Anterior cingulate cortex (tissue), 58 donors: Measurements from ENCODE around the gene SNX5.

Experiments
- DNase-seq, 58 donors: peaks; one replicate each; lab custom pipeline; 2025; lab: John Stamatoyannopoulos, UW

SNX5 gene

GRCh38 chr20:17895641-17896171 lies 72.9 kb downstream of the SNX5 start:
- DNase-seq = peak in 24 of 58 donors; percentile 4 to 60 (median 22)

DNA sequence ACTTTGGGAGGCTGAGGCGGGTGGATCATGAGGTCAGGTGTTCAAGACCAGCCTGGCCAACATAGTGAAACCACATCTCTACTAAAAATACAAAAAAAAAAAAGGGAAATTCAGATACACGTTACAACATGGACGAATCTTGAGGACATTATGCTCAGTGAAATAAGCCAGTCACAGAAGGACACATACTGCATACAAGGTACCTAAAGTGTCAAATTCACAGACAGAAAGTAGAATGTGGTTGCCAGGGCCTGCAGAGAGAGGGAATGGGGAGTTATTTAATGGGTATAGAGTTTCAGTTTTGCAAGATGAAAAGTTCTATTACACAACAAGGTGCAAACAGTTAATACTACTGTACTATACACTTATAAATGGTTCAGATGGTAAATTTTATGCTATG lies 75.1 kb downstream of the SNX5 start:
- DNase-seq = no peak

DNA sequence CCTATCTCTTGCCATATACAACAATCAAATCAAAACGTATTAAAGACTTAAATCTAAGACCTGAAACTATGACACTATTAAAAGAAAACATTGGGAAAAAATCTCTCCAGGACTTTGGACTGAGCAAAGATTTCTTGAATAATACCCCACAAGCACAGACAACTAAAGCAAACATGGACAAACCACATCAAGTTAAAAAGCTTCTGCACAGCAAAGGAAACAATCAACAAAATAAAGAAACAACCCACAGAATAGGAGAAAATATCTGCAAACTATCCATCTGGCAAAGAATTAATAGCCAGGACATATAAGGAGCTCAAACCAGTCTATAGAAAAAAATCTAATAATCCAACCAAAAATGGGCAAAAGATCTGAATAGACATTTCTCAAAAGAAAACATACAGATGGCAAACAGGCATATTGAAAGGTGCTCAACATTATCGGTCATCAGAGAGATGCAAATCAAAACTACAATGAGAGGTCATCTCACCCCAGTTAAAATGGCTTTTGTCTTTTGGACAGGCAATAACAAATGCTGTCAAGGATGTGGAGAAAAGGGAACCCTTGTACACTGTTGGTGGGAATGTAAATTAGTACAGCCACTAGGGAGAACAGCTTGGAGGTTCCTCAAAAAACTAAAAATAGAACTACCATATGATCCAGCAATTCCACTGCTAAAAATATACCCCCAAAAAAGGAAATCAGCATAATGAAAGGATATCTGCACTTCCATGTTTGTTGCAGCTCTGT lies 76.2 kb downstream of the SNX5 start:
- DNase-seq = no peak
